Activated CD8-positive, alpha-beta T cell treated with anti-CD3 and anti-CD28 coated beads for 36 hours (primary cell): ENCODE results near the gene SLC50A1. TPM values are rescaled to one million over a fixed set of nuclear protein-coding genes. Genes with fewer than 3 reads are reported as not detected.

Experiments used
- ATAC-seq: fragments of 200-7000 bp; cut with Tn5 transposase; one replicate; pipeline ENCODE4 v1.10.0; 2021; ENCODE audit warnings: mild to moderate bottlenecking, moderate library complexity
- CTCF ChIA-PET: fragments of 350-600 bp; sonication (Branson Sonifier 250); formaldehyde crosslinking; loops from one replicate; lab custom pipeline; 2021; ENCODE audit warnings: antibody characterized with exemption; lab: Charles Lee
- POLR2A ChIA-PET: fragments of 350-600 bp; sonication (Branson Sonifier 250); formaldehyde crosslinking; loops from one replicate; lab custom pipeline; 2021; ENCODE audit warnings: antibody characterized with exemption; lab: Charles Lee
- DNase-seq: peaks from one replicate; pipeline ENCODE4 v3.0.0-alpha.2; 2020
- H3K27ac Mint-ChIP-seq: one replicate; pipeline ENCODE4 v1.8.0; 2021; ENCODE audit warnings: mild to moderate bottlenecking, mixed read lengths
- H3K27me3 Mint-ChIP-seq: one replicate; pipeline ENCODE4 v1.8.0; 2021; ENCODE audit warnings: mixed read lengths
- H3K36me3 Mint-ChIP-seq: one replicate; pipeline ENCODE4 v1.8.0; 2021; ENCODE audit warnings: low read depth, mixed read lengths
- H3K4me1 Mint-ChIP-seq: one replicate; pipeline ENCODE4 v1.8.0; 2021; ENCODE audit warnings: low read depth, mixed read lengths
- H3K4me3 Mint-ChIP-seq: one replicate; pipeline ENCODE4 v1.8.0; 2021; ENCODE audit warnings: mild to moderate bottlenecking, moderate library complexity, mixed read lengths
- H3K9me3 Mint-ChIP-seq: one replicate; pipeline ENCODE4 v1.8.0; 2021; ENCODE audit warnings: mixed read lengths
- intact Hi-C: fragments of 100-400 bp; cut with micrococcal nuclease; formaldehyde crosslinking; loops from one replicate; pipeline ENCODE4 v1.10.0; 2022
- total RNA-seq, 2 experiments: library from RNA; stranded (reverse); gene quantifications; one replicate each; pipeline ENCODE4 v1.2.3, GENCODE V29; 2021
- TF ChIP-seq, protein P1 (sequence below): fragments of 200-600 bp; IDR thresholded peaks from one replicate; pipeline ENCODE4 v1.8.0; 2022; ENCODE audit warnings: antibody characterized with exemption, mild to moderate bottlenecking

SLC50A1 gene
- total RNA-seq, 2 experiments from 2014 or later, result 59.7 to 64.0 TPM

DNA sequence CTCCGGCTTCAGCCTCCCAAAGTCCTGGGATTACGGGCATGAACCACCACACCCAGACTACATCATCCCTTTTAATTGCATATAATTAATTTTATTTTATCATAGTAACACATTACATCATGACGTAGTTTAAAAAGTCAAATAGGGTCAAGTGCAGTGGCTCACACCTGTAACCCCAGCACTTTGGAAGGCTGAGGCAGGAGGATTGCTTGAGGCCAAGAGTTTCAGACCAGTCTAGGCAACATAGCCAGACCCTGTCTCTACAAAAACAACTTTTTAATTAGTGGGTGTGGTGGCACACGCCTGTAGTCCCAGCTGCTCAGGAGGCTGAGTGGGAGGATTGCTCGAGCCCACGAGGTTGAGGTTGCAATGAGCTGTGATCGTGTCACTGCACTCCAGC is 36.3 kb upstream of the SLC50A1 start:
- TF ChIP-seq, protein P1, sequence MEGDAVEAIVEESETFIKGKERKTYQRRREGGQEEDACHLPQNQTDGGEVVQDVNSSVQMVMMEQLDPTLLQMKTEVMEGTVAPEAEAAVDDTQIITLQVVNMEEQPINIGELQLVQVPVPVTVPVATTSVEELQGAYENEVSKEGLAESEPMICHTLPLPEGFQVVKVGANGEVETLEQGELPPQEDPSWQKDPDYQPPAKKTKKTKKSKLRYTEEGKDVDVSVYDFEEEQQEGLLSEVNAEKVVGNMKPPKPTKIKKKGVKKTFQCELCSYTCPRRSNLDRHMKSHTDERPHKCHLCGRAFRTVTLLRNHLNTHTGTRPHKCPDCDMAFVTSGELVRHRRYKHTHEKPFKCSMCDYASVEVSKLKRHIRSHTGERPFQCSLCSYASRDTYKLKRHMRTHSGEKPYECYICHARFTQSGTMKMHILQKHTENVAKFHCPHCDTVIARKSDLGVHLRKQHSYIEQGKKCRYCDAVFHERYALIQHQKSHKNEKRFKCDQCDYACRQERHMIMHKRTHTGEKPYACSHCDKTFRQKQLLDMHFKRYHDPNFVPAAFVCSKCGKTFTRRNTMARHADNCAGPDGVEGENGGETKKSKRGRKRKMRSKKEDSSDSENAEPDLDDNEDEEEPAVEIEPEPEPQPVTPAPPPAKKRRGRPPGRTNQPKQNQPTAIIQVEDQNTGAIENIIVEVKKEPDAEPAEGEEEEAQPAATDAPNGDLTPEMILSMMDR, result no peak
- no peaks in the 10 kb centered on the region for H3K9me3 Mint-ChIP-seq
- intact Hi-C loops, result no loop called here
- DNase-seq (no peak), ATAC-seq (no peak)
- no peaks in the 10 kb centered on the region for H3K36me3 Mint-ChIP-seq
- no peak overlapping the region for H3K4me3 Mint-ChIP-seq
- no peaks in the 10 kb centered on the region for H3K4me1 Mint-ChIP-seq
- ChIA-PET POLR2A (no interaction called here), CTCF (interaction anchor here (0.8 to 2.8 kb wide), 5 partner anchors 68 to 74 kb away, joined by 3 to 14 read pairs (median 6); partner anchors contain the start of gene KRTCAP2)
- H3K27ac Mint-ChIP-seq, result no peak overlapping the region
- H3K27me3 Mint-ChIP-seq, result peaks cover 12% of the 10 kb centered on the region

DNA sequence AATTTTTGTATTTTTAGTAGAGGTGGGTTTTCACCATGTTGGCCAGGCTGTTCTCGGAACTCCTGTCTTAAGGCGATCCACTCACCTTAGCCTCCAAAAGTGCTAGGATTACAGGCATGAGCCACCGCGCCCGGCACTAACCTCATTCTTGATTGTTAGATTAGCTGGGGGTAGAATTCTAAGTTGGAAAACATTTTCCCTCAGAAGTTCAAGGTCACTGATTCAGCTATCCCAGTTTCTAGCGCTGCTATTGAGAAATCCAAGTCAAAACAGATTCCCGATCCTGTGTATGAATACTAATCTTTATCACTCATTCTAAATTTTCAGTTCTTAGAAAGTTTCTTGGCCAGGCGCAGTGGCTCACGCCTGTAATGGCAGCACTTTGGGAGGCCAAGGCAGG is 32.3 kb upstream of the SLC50A1 start:
- intact Hi-C loops, result no loop called here
- CTCF ChIA-PET, result interaction anchor here (1.1 kb wide), 1 partner anchor 18 kb away, joined by 3 read pairs; no protein-coding TSS in a partner anchor

DNA sequence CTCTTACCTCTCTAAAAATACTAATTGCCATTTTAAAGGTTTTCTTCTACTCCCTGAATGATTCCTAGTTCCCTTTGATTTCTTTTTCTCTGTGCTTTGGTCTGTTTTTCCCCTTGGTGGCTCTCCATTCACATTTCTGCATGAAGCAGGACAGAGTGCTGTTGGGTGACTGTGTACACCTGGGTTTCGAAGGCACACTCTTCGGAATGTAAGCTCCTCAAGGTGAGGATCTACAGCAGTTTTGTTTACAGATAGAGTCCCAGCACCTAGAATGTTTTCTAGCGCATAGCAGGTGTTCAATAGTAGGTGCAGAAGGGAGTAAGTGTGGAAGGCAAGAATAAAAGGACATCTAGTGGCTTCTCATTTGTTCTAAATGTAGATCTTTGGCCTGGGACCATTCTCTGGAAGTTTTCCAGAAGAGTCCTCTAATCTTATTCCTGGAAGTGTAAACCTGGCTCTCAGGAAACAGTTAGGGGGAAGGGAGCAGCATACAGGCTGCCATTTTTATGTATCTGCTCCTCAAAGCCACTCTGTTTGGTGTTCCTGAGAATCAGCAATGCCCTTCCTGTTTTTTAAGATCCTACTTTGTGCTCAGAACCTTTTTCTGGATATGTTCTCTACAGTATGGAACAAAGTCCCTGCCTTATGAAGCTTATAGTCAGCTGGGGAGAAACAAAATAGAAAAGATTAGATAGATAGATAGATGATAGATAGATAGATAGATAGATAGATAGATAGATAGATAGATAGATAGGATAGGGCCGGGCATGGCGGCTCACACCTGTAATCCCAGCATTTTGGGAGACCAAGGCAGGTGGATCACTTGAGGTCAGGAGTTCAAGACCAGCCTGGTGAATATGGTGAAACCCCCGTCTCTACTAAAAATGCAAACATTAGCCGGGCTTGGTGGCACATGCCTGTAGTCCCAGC is 30.8 kb upstream of the SLC50A1 start:
- TF ChIP-seq, protein P1, result no peak
- CTCF ChIA-PET, result interaction anchor here (1.1 kb wide), 1 partner anchor 13 kb away, joined by 3 read pairs; no protein-coding TSS in a partner anchor
- H3K4me3 Mint-ChIP-seq, result no peak overlapping the region
- no peaks in the 10 kb centered on the region for H3K27me3 Mint-ChIP-seq
- H3K9me3 Mint-ChIP-seq, result no peaks in the 10 kb centered on the region
- no peak overlapping the region for H3K27ac Mint-ChIP-seq
- intact Hi-C loops, result loop anchor here (5.0 kb wide), 1 partner anchor 62 kb away; no protein-coding TSS in a partner anchor
- H3K4me1 Mint-ChIP-seq, result no peaks in the 10 kb centered on the region
- ATAC-seq (no peak), DNase-seq (no peak)
- POLR2A ChIA-PET, result no interaction called here
- H3K36me3 Mint-ChIP-seq, result no peaks in the 10 kb centered on the region

More for the DNA sequence above, 32.3 kb upstream of the SLC50A1 start:
- ATAC-seq, result no peak
- POLR2A ChIA-PET, result interaction anchor here (1.1 kb wide), 1 partner anchor 24 kb away, joined by 3 read pairs; the partner anchor contains the start of gene EFNA3
- Mint-ChIP-seq H3K9me3 (no peaks in the 10 kb centered on the region), H3K4me3 (no peak overlapping the region), H3K4me1 (no peaks in the 10 kb centered on the region), H3K27ac (no peak overlapping the region), H3K36me3 (no peaks in the 10 kb centered on the region), H3K27me3 (no peaks in the 10 kb centered on the region)
- TF ChIP-seq, protein P1, result no peak
- DNase-seq, result no peak

DNA sequence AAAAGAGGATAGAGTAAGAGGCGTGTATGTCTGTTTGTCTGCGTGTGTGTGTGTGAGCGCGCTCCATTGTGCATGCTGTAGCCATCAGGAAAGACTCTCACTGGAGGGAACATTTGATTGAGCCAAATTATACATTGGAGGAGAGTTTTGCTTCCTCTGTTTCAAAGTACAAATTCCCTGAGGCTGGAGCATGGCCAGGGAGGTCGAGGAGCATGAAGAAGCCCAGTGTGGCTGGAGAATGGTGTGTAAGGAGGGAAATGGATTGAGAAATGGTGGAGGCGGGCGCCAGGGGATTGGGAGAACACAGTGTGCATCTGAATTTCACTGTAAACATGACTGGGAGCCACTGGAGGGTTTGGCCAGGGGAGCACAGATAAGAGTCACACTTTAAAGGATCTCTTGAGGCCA is 30.0 kb upstream of the SLC50A1 start:
- ATAC-seq (no peak), DNase-seq (no peak)
- TF ChIP-seq, protein P1, result no peak
- Mint-ChIP-seq H3K4me1 (no peaks in the 10 kb centered on the region), H3K27me3 (no peaks in the 10 kb centered on the region), H3K36me3 (no peaks in the 10 kb centered on the region), H3K27ac (no peak overlapping the region), H3K9me3 (no peaks in the 10 kb centered on the region), H3K4me3 (no peak overlapping the region)
- CTCF ChIA-PET, result interaction anchor here (1.3 to 2.1 kb wide), 3 partner anchors 9 to 62 kb away, joined by 5 to 11 read pairs (median 8); no protein-coding TSS in a partner anchor
- POLR2A ChIA-PET, result interaction anchor here (0.6 kb wide), 1 partner anchor 39 kb away, joined by 3 read pairs; no protein-coding TSS in a partner anchor
- intact Hi-C loops, result loop anchor here (5.0 kb wide), 1 partner anchor 62 kb away; no protein-coding TSS in a partner anchor
